ENCODE results near the gene MORC1. TPM values are rescaled to one million over a fixed set of nuclear protein-coding genes. Genes with fewer than 3 reads are reported as not detected.

The MORC1 gene
- total RNA-seq, 1 donor from 2014 or later, result not detected

DNA sequence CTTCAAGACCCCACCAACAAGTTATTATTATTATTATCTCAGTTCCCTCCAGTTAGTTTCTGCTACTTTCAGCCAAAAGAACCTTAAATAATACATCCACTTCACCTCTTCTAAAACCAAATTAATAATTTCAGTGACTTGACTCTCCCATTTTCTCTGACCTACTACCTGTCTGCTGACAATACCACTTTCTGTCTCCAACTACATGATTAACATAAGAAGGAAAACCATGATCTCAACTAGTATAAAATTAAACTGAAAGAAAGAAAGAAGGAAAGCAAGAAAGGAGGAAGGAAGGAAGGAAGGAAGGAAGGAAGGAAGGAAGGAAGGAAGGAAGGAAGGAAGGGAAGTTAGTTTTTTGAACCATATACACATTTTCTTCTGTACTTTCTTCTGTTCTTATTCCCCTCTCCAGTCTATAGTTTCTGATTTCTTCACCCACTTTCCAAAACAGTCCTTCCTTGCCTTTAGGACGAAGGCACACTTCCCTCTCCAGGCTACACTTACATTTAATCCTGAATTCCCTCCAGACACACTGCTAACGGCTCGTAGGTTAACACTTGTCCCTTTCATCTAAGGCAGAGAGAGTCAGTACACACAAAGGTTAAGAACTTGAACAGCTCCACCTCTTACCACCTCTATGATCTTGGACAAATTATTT lies 84.8 kb downstream of the MORC1 start:
- Mint-ChIP-seq H3K27ac (no peak overlapping the region), H3K36me3 (no peaks in the 10 kb centered on the region), H3K4me3 (no peak overlapping the region), H3K27me3 (ENCODE audit: insufficient read depth, low read depth) (no peaks in the 10 kb centered on the region), H3K9me3 (no peaks in the 10 kb centered on the region), H3K4me1 (no peaks in the 10 kb centered on the region)
- H3K4me2 ChIP-seq, result no peak overlapping the region
- H3K27me3 ChIP-seq, result no peaks in the 10 kb centered on the region
- no peak for DNase-seq (ENCODE audit: low spot score)
- H3K4me3 ChIP-seq, result no peak overlapping the region
- H3K27ac ChIP-seq, result no peak overlapping the region
- no peaks in the 10 kb centered on the region for H4K20me1 ChIP-seq (ENCODE audit: low read depth)
- no peaks in the 10 kb centered on the region for H3F3A ChIP-seq (ENCODE audit: low read depth)
- H2AFZ ChIP-seq (replicated peaks), result no peak overlapping the region
- no peaks in the 10 kb centered on the region for H3K36me3 ChIP-seq
- no peaks in the 10 kb centered on the region for H3K79me2 ChIP-seq (ENCODE audit: low read depth)
- TF ChIP-seq EZH2phosphoT487 (IDR thresholded peaks at IDR 0.05) (no peak), EZH2 (IDR thresholded peaks at IDR 0.05) (no peak)
- TF ChIP-seq, protein P1, sequence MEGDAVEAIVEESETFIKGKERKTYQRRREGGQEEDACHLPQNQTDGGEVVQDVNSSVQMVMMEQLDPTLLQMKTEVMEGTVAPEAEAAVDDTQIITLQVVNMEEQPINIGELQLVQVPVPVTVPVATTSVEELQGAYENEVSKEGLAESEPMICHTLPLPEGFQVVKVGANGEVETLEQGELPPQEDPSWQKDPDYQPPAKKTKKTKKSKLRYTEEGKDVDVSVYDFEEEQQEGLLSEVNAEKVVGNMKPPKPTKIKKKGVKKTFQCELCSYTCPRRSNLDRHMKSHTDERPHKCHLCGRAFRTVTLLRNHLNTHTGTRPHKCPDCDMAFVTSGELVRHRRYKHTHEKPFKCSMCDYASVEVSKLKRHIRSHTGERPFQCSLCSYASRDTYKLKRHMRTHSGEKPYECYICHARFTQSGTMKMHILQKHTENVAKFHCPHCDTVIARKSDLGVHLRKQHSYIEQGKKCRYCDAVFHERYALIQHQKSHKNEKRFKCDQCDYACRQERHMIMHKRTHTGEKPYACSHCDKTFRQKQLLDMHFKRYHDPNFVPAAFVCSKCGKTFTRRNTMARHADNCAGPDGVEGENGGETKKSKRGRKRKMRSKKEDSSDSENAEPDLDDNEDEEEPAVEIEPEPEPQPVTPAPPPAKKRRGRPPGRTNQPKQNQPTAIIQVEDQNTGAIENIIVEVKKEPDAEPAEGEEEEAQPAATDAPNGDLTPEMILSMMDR (IDR thresholded peaks at IDR 0.05), result no peak
- no peak overlapping the region for H3K9ac ChIP-seq
- peaks cover 5% of the 10 kb centered on the region for H3K4me1 ChIP-seq
- H3K9me3 ChIP-seq (ENCODE audit: low read depth), result no peaks in the 10 kb centered on the region

GRCh38 chr3:109028753-109029152 lies 89.2 kb downstream of the MORC1 start:
- no peak overlapping the region for H3K4me2 ChIP-seq
- no peak overlapping the region for H2AFZ ChIP-seq (replicated peaks)
- H3K27me3 ChIP-seq, result no peaks in the 10 kb centered on the region
- DNase-seq (ENCODE audit: low spot score), result no peak
- no peaks in the 10 kb centered on the region for H3K4me1 ChIP-seq
- H3K9me3 Mint-ChIP-seq, result no peaks in the 10 kb centered on the region
- no peak overlapping the region for H3K9ac ChIP-seq
- H3K27me3 Mint-ChIP-seq (ENCODE audit: insufficient read depth, low read depth), result no peaks in the 10 kb centered on the region
- H4K20me1 ChIP-seq (ENCODE audit: low read depth), result no peaks in the 10 kb centered on the region
- H3K27ac ChIP-seq, result no peak overlapping the region
- no peak overlapping the region for H3K4me3 Mint-ChIP-seq
- H3K36me3 Mint-ChIP-seq, result no peaks in the 10 kb centered on the region
- H3K27ac Mint-ChIP-seq, result no peak overlapping the region
- H3K4me1 Mint-ChIP-seq, result no peaks in the 10 kb centered on the region
- no peak overlapping the region for H3K4me3 ChIP-seq
- no peaks in the 10 kb centered on the region for H3K9me3 ChIP-seq (ENCODE audit: low read depth)
- TF ChIP-seq EZH2 (IDR thresholded peaks at IDR 0.05) (no peak), EZH2phosphoT487 (IDR thresholded peaks at IDR 0.05) (no peak)
- TF ChIP-seq, protein P1 (IDR thresholded peaks at IDR 0.05), result no peak
- H3K36me3 ChIP-seq, result no peaks in the 10 kb centered on the region
- H3F3A ChIP-seq (ENCODE audit: low read depth), result no peaks in the 10 kb centered on the region
- H3K79me2 ChIP-seq (ENCODE audit: low read depth), result no peaks in the 10 kb centered on the region

- H3K4me3 Mint-ChIP-seq, result no peak overlapping the region
These were observed 91.1 kb downstream of the MORC1 start for GRCh38 chr3:109026821-109027220.

More at GRCh38 chr3:109026821-109027220, 91.1 kb downstream of the MORC1 start:
- Histone ChIP-seq H3K36me3 (no peaks in the 10 kb centered on the region), H3K79me2 (ENCODE audit: low read depth) (no peaks in the 10 kb centered on the region), H3F3A (ENCODE audit: low read depth) (no peaks in the 10 kb centered on the region), H4K20me1 (ENCODE audit: low read depth) (no peaks in the 10 kb centered on the region), H3K4me1 (no peaks in the 10 kb centered on the region), H3K9me3 (ENCODE audit: low read depth) (no peaks in the 10 kb centered on the region), H3K27ac (no peak overlapping the region), H3K9ac (no peak overlapping the region), H2AFZ (replicated peaks) (no peak overlapping the region), H3K27me3 (no peaks in the 10 kb centered on the region), H3K4me2 (no peak overlapping the region), H3K4me3 (no peak overlapping the region)
- TF ChIP-seq, protein P1 (IDR thresholded peaks at IDR 0.05), result no peak
- TF ChIP-seq EZH2phosphoT487 (IDR thresholded peaks at IDR 0.05) (no peak), EZH2 (IDR thresholded peaks at IDR 0.05) (no peak)
- DNase-seq (ENCODE audit: low spot score), result no peak
- H3K27me3 Mint-ChIP-seq (ENCODE audit: insufficient read depth, low read depth), result no peaks in the 10 kb centered on the region
- no peaks in the 10 kb centered on the region for H3K9me3 Mint-ChIP-seq
- no peak overlapping the region for H3K27ac Mint-ChIP-seq
- H3K4me1 Mint-ChIP-seq, result peaks cover 4% of the 10 kb centered on the region
- H3K36me3 Mint-ChIP-seq, result no peaks in the 10 kb centered on the region
